SKM-1 treated with dmso at 0.1 percent for 144 hours (cell line): ENCODE results near the gene FGF12.

ENCODE experiments used
- DNase-seq: peaks from one replicate; lab custom pipeline; 2025; ENCODE audit not compliant: unreplicated experiment; lab: John Stamatoyannopoulos, UW

Gene FGF12

DNA sequence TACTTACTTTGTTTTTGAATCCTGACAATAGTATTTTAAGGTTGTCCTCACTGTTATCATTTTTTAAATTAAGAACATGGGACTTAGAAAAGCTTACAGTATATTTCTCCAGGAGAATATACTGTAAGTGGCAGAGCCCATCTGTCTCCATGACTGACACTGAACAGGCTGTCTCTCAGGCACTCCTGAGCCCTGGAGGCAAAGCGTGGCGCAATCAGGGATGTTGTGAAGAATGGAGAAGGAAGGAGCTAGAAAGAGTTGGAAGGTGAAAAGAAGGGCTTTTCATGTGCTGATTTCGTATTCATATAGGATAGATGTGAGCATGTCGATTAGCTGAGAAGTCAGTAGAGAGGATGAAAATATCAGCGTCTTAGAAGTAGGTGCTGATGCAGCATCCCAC lies 41.5 kb downstream of the FGF12 start:
- DNase-seq: no peak

DNA sequence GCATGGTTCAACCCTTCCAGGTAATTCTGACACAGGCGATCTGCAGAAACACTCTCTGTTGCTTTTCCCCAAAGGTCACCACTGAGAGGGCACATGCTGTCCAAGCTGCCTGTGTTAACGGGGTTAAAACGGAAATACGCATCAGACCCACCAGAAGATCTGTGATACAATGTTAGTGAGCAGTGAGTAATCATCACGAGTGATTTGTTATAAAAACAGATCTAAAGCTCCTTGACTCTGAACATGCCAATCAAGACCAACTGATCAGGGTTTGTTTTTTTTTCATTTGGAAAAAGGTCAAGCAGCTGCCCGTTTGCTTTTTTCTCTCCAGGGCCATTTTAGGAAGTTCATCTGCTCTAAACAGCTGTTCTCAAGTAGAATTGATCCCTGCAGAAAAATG lies 43.2 kb downstream of the FGF12 start:
- no peak for DNase-seq

DNA sequence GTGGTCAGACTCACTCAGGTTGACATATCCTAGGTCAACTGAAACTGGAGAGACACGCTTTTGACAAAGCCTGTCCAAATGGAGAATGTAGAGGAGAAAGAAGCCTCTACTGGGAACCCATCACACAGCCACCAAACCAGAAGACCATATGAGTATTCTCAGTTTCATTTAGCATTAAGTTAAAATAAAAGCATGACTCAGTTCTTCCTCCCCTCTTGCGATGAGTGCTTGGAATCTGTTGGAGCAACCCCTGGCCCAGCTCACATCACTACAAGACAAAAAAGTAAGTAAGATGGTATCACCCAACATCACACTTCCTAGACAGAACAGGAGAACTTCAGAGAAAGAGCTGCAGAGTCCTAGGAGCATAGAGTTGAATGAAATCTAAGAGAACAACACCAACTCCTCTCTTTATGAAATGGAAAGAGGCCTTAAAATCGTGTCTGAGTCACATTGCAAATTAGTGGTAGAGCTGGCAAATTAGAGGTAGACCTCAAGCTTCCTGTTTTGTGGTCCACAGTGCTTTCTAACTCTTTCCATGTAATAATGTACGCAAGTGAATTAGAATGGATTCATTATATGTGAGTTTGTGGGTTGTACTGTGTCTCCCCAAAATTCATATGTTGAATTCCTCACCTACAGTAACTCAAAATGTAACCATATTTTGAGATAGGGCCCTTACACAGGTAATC lies 51.2 kb downstream of the FGF12 start:
- DNase-seq: peak; percentile 1

DNA sequence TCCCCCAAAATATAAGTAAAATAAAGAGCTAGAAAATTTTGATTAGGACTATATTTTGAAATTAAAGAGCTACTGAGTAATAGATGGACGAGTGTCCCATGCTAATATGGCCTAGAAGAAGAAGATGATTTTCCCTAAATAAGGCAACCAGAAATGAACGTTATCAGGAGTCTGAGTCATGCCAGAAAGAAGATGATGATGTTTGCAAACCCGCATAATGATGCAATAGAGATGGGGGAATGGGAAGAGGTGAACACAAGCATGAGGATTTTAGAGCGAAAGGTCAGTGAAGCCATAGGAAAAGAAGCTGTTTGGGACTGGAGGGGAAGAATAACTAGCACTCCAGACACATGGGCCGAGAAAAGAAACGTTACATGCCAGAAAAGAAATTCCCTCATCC lies 71.7 kb downstream of the FGF12 start:
- DNase-seq: no peak

GRCh38 chr3:192655040-192655439 lies 72.3 kb downstream of the FGF12 start:
- no peak for DNase-seq

GRCh38 chr3:192653862-192654261 lies 73.5 kb downstream of the FGF12 start:
- DNase-seq: no peak

DNA sequence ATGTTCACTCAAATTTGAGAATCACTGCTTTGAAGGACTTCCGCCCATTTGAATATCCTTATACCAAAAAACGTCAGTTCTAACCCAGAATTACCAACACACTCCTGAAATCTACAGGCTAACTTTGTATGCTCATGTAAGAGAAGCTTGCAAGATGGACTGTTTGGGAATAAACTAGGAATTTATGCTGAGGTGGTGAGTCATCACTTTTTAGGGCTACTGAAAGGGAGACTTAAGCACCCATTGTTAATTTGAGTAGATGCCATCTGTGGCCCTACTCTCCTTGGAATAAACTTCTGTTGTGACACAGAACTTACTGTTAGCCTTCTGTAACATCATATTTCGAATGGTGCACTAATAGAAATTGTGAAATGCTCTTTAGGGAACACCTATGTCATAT lies 74.6 kb downstream of the FGF12 start:
- DNase-seq: no peak

DNA sequence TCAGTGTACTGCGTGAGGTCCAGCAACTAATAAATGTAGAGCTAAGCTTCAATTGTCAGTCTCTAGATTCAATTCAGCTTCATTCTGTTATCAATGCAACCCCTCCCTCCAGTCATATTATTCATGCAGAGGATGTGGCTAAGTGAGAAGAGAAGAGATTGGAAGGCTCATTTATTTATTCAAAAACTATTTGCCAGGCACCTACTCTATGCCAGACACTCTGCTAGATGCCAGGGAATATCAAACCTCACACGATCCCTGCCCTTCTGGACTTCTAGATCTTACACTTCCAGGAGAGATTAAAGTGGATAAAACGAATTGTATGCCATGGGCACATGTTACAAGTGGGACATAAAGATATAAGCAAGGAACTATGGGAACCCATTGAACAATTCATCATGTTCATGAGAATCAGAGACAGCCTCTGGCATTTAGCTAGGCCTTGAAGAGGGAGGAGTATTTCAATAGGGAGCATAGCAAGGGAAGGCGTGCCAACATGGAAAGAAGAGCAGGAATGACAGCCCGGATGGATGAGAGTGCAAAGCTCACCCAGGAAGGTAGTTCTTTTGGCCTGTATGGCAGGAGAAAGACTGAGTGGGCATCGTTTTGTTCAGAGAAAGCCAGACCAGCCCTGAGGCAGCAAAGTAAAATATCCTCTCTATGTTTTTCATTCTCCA lies 75.4 kb downstream of the FGF12 start:
- no peak for DNase-seq

DNA sequence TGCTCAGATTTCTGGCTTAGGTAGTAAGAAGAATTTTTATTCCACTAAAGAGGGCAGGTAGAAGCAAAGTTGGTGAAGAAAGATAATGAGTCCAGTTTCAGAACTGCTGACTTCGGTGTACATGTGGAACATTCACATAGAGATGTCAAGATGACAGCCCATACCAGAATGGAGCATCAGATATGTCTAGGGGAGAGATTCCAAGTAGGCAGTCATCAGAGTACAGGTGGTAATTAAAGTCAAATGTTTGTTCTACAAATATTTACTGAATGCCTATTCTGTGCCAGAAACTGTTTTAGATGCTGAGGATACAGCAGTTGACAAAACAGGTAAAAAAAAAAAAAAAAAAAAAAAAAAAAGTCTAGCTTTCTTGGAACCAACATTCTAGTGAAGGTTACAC lies 81.9 kb downstream of the FGF12 start:
- no peak for DNase-seq

- DNase-seq: no peak
Measured at GRCh38 chr3:192642651-192643050, 84.7 kb downstream of the FGF12 start.

DNA sequence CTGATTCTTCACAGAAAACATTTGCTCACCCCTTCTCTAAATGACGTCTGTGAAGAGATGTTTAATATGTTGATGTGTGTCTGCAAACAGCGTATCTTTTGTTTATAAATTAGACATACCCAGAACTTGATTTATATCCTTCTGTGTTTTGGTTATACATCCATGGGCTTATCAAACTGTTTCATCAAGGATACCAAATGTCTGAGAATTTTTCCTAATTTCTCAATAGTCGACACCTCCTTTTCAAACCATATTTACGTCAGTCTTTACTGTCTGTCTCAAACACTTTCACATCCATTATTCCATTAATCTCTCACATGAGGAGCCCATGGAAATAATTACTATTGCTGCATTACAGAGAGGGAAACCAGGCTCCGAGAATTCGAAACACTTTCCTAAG lies 85.4 kb downstream of the FGF12 start:
- DNase-seq: no peak

DNA sequence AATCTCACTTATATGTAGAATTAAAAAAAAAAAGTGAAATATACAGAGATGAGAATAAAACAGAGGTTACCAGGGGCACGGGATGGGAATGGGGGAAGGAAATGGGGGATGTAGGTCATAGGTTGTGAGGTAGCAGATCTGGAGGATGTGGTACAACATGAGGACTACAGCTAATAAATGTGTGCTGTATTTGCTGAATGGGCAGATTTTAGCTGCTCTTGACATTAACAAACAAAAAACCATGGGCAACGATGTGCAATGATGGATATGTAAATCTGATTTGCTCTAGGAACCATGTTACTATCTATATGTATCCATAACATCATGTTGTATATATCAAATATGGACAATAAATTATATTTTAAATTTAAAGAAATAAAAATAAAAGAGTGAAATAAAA lies 87.4 kb downstream of the FGF12 start:
- no peak for DNase-seq

GRCh38 chr3:192637803-192638202 lies 89.5 kb downstream of the FGF12 start:
- DNase-seq: no peak

DNA sequence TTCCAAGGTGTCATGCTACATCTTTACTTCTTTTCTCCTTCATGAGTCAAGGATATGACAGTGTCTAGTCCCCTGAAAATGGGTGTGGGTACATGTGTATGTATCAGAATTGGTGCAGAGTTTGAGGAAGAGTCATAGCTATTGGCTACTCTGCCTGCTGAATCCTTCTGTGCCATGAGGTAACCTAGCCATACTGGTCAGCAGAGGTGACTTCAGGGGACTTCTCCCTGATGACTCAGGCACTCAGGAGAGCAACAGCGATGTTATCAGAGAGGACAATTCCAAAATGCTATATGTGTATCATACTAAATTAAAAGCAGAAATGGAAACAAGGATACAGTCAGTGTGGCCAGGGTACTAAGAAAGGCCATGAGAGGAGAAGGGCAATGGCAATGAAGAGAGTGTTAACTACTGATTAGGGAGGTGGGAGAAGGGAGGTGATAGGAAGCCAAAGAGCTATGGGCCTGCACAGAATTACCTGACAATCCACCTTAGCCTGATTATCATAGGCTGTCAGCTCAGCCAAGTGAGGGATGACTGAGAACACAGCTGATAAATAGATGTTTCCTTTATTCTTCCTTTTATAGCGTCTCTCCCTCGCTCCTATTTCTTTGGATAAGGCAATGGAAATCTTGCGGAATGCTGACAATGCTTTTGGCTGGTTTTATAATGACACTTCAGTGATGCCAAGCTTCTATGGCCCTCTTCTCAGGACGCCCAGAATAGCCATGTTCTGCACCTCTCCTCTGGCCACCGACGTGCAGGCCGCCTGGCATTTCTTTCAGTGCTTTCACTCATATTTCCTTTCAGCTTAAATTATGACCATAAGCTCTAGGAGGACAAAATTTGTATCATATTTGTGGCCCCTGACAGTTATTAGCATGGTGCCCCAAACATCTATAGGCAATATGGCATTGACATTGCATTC lies 90.6 kb downstream of the FGF12 start:
- DNase-seq: no peak

DNA sequence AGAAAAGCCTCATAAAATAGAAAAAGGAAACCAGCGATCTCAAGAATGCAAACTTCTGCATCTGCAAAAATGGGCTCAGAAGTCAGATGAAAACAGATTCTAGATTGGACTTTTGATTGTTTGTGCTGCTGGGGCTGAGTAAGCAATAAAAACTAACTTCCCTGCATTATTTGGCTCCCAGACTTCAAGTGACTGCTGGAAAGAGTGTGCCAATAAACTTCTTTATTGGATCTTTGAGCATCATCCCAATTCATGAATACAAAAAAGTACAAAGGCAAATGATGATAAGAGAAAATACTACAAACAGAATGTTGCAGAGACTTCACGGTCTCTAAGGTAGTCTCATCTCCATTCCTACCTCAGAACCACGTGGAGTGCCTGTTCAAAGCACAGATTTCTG lies 97.9 kb downstream of the FGF12 start:
- no peak for DNase-seq

GRCh38 chr3:192621909-192622308 lies 105.4 kb downstream of the FGF12 start:
- DNase-seq: no peak

- no peak for DNase-seq
Measured at GRCh38 chr3:192620275-192620674, 107.1 kb downstream of the FGF12 start.

DNA sequence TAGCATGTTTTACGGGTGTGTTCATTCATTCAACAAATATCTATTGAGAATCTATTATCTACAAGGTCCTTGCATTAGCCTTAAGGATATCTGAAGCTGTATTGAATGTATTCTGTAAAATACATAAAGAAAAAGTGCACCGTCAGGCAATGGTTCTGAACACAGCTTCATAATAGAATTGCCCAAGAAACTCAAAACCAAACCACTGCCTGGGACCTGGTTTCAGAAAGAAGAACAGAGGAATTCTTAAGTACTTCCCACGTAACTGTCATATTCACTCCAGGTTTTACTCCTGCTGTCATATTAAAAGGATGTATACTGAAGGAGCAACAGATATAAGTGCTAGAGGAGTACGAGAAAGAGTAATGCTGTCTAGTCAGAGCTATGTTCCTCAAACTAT lies 115.9 kb downstream of the FGF12 start:
- DNase-seq: no peak

- no peak for DNase-seq
Measured at GRCh38 chr3:192608726-192609600, 118.4 kb downstream of the FGF12 start.

GRCh38 chr3:192607798-192608197 lies 119.5 kb downstream of the FGF12 start:
- DNase-seq: no peak

DNA sequence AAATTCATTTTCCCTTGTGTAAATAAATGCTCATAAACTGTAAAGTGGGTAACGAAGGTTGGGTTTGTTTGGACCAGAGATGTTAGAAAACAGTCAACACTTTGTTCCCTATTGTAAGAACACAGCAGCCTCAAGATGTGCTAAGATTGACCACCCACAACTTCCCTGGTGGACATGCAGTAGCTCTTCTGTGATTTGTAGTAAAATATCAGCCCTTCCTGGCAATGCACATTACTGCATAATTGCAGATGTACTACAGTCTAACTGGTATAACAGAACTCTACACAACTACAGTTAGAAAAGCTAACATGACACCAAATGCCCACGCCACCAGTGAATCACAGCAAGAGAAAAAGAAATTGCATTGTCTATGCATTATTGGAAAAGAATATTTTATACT lies 129.4 kb downstream of the FGF12 start:
- DNase-seq: no peak
